Spleen (tissue), 7 donors: ENCODE results near the gene XIRP2.

Source experiments
- CTCF ChIP-seq, 11 experiments: fragments of 200-600 bp in 7 of 11; fragments of 450-650 bp in 4 of 11; sonication (generic) in 4 of 11; IDR thresholded peaks in 8 of 11; conservative IDR thresholded peaks in 3 of 11; 1 replicate in 7 of 11; 2 replicates in 4 of 11; pipeline versions ENCODE4 v1.4.0 to v1.8.0; 2016 to 2021; ENCODE audit warnings: antibody characterized with exemption in 11 of 11, inconsistent platforms in 4 of 11, mild to moderate bottlenecking in 1 of 11
- POLR2AphosphoS5 ChIP-seq, 3 donors: sonication (generic); formaldehyde crosslinking; IDR thresholded peaks; one replicate each; pipeline ENCODE4 v1.5.1; 2017; ENCODE audit warnings: antibody characterized with exemption in 3 of 3
- donor health status: DM: no; HTN: no; CAD: no; lungs with moderate emphysema.
- donor health status: DM: no; HTN: no; CAD: no.
- donor health status: DM: no; HTN: no; CAD: no.

- TF ChIP-seq POLR2AphosphoS5 (IDR thresholded peaks at IDR 0.05) (no peak), CTCF (IDR thresholded peaks at IDR 0.05 in 8 of 11, conservative IDR thresholded peaks at IDR 0.05 in 3 of 11) (no peak)
Measured at GRCh38 chr2:167186465-167186864, 298.2 kb downstream of the XIRP2 start.
